Activated CD4-positive, alpha-beta T cell treated with anti-CD3 and anti-CD28 coated beads, Interleukin-2, amount 10 ng/mL, durations not matched to agents 7 days and 5 days (primary cell): Measurements from ENCODE around the gene STX12. TPM values are rescaled to one million over a fixed set of nuclear protein-coding genes. Genes with fewer than 3 reads are reported as not detected.
A peak's percentile ranks its signal among the peaks of the same experiment; 100 is the strongest.
"Not testable (repeated sequence)": the region's sequence is repeated elsewhere in the genome, so short reads cannot be mapped to it uniquely, and the experiment has no call there.

Experiments used
- CTCF ChIA-PET: fragments of 350-600 bp; sonication (Branson Sonifier 250); formaldehyde crosslinking; loops from one replicate; lab custom pipeline; 2021; ENCODE audit warnings: antibody characterized with exemption; lab: Charles Lee
- POLR2A ChIA-PET: fragments of 350-600 bp; sonication (Branson Sonifier 250); formaldehyde crosslinking; loops from one replicate; lab custom pipeline; 2021; ENCODE audit warnings: antibody characterized with exemption; lab: Charles Lee
- DNase-seq: peaks from one replicate; pipeline ENCODE4 v3.0.0-alpha.2; 2020
- H3K27ac Mint-ChIP-seq: one replicate; pipeline ENCODE4 v1.8.0; 2021; ENCODE audit warnings: mild to moderate bottlenecking, moderate library complexity, mixed read lengths
- H3K27me3 Mint-ChIP-seq: one replicate; pipeline ENCODE4 v1.8.0; 2021; ENCODE audit warnings: mixed read lengths
- H3K36me3 Mint-ChIP-seq: one replicate; pipeline ENCODE4 v1.8.0; 2021; ENCODE audit warnings: low read depth, mixed read lengths
- H3K4me1 Mint-ChIP-seq: one replicate; pipeline ENCODE4 v1.8.0; 2021; ENCODE audit warnings: mixed read lengths
- H3K4me3 Mint-ChIP-seq: one replicate; pipeline ENCODE4 v1.8.0; 2021; ENCODE audit warnings: mild to moderate bottlenecking, moderate library complexity, mixed read lengths
- H3K9me3 Mint-ChIP-seq: one replicate; pipeline ENCODE4 v1.8.0; 2021; ENCODE audit warnings: mixed read lengths
- total RNA-seq, 2 experiments: library from RNA; stranded (reverse); gene quantifications; one replicate each; pipeline ENCODE4 v1.2.3, GENCODE V29; 2021

The STX12 gene
- total RNA-seq, 2 experiments from 2014 or later, result 25.4 to 28.7 TPM

DNA sequence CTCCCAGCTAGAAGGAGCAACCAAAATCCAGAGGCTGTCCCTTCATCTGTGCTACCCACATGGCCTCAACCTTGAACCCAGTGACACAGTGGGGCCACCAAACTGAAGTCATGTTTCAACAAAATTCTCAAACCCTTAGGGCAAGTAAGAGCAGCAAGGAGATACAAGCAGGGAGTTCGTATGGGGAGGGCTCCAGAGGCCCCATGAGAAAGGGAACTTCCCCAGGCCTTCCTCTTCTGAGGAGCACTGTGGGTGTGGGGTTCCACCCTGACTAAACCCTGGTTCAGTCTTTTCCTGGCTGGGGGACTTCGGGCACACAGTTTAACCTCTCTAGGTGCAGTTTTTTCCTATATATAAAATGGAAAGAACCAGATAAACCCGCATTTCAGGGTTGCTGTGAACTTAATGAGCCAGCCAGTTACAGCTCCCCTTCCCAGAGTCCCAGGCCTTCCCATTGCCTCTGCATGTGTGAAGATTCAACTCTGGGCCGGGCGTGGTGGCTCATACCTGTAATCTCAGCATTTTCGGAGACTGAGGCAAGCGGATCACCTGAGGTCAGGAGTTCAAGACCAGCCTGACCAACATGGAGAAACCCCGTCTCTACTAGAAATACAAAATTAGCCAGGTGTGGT lies 91.4 kb downstream of the STX12 start:
- Mint-ChIP-seq H3K4me3 (no peak overlapping the region), H3K27ac (peak overlapping the region; percentile 93), H3K36me3 (no peaks in the 10 kb centered on the region), H3K9me3 (no peaks in the 10 kb centered on the region), H3K27me3 (no peaks in the 10 kb centered on the region), H3K4me1 (peaks cover 46% of the 10 kb centered on the region)
- no peak for DNase-seq
- ChIA-PET CTCF (interaction anchor here (0.6 to 1.3 kb wide), 2 partner anchors 74 to 90 kb away, joined by 3 read pairs; no protein-coding TSS in a partner anchor), POLR2A (no interaction called here)

GRCh38 chr1:27865821-27866220 lies 92.8 kb downstream of the STX12 start:
- POLR2A ChIA-PET, result no interaction called here
- Mint-ChIP-seq H3K27ac (no peak overlapping the region), H3K36me3 (no peaks in the 10 kb centered on the region), H3K9me3 (no peaks in the 10 kb centered on the region), H3K4me3 (no peak overlapping the region), H3K27me3 (no peaks in the 10 kb centered on the region), H3K4me1 (peaks cover 53% of the 10 kb centered on the region)
- DNase-seq, result no peak
- CTCF ChIA-PET, result interaction anchor here (0.6 kb wide), 1 partner anchor 24 kb away, joined by 4 read pairs; no protein-coding TSS in a partner anchor

DNA sequence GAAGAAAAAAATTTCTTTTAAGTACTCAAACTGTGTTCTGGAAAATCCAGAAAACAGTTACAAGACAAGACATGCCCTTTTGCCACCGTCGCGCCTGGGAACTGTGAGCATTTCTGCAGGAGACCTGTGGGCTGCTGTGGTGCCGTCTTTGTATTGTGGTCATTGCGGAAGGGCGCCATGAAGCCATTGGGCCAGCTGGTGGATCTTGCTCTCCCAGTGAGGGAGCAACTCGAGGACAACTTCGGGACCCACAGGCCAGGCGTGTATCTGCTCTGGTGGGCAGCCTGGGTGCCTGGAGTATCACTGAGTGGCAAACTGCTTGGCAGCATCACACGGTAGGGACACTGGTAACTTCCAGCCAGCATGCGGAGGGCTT lies 95.5 kb downstream of the STX12 start:
- Mint-ChIP-seq H3K4me1 (peaks cover 58% of the 10 kb centered on the region), H3K9me3 (no peaks in the 10 kb centered on the region), H3K27ac (peak overlapping the region; percentile 95), H3K36me3 (peaks cover 3% of the 10 kb centered on the region), H3K27me3 (no peaks in the 10 kb centered on the region), H3K4me3 (peak overlapping the region; percentile 66)
- POLR2A ChIA-PET, result no interaction called here
- DNase-seq, result no peak
- CTCF ChIA-PET, result no interaction called here

- H3K27me3 Mint-ChIP-seq, result no peaks in the 10 kb centered on the region
- ChIA-PET CTCF (interaction anchor here (0.6 kb wide), 1 partner anchor 109 kb away, joined by 4 read pairs; no protein-coding TSS in a partner anchor), POLR2A (no interaction called here)
- peak; percentile 82 for DNase-seq
- peaks cover 3% of the 10 kb centered on the region for H3K36me3 Mint-ChIP-seq
- H3K27ac Mint-ChIP-seq, result peak overlapping the region; percentile 95
- peak overlapping the region; percentile 66 for H3K4me3 Mint-ChIP-seq
- H3K9me3 Mint-ChIP-seq, result no peaks in the 10 kb centered on the region
- peaks cover 56% of the 10 kb centered on the region for H3K4me1 Mint-ChIP-seq
Observed at GRCh38 chr1:27868932-27869718, 96.1 kb downstream of the STX12 start.

- peak overlapping the region; percentile 95 for H3K27ac Mint-ChIP-seq
- H3K9me3 Mint-ChIP-seq, result no peaks in the 10 kb centered on the region
- ChIA-PET CTCF (interaction anchor here (0.6 kb wide), 1 partner anchor 108 kb away, joined by 4 read pairs; no protein-coding TSS in a partner anchor), POLR2A (no interaction called here)
- peak overlapping the region; percentile 66 for H3K4me3 Mint-ChIP-seq
- DNase-seq, result no peak
- peaks cover 52% of the 10 kb centered on the region for H3K4me1 Mint-ChIP-seq
- H3K27me3 Mint-ChIP-seq, result no peaks in the 10 kb centered on the region
- H3K36me3 Mint-ChIP-seq, result peaks cover 3% of the 10 kb centered on the region
Observed at GRCh38 chr1:27869719-27870085, 96.7 kb downstream of the STX12 start.

DNA sequence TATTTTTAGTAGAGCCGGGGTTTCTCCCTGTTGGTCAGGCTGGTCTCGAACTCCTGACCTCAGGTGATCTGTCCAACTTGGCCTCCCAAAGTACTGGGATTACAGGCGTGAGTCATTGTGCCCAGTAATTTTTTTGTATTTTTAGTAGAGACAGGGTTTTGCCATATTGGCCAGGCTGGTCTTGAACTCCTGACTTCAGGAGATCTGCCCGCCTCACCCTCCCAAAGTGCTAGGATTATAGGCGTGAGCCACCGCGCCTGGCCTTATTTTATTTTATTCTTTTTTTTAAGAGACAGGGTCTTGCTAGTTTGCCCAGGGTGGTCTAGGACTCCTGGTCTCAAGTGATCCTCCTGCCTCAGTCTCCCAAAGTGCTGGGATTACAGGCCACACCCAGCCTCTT lies 98.1 kb downstream of the STX12 start:
- not testable (repeated sequence) for H3K4me3 Mint-ChIP-seq

GRCh38 chr1:27872059-27872801 lies 99.2 kb downstream of the STX12 start, which contains the start of gene THEMIS2:
Gene THEMIS2 (plus strand): TSS chr1:27872544. CDS start chr1:27872572, 28 bp downstream.
- peaks cover 3% of the 10 kb centered on the region for H3K36me3 Mint-ChIP-seq
- H3K27me3 Mint-ChIP-seq, result no peaks in the 10 kb centered on the region
- peak; percentile 77 for DNase-seq
- H3K4me1 Mint-ChIP-seq, result peaks cover 42% of the 10 kb centered on the region
- ChIA-PET CTCF (interaction anchor here (1.6 kb wide), 1 partner anchor 87 kb away, joined by 4 read pairs; the partner anchor contains the start of gene XKR8), POLR2A (no interaction called here)
- H3K27ac Mint-ChIP-seq, result peak within 1 kb of the TSS; percentile 87
- peak within 1 kb of the TSS; percentile 91 for H3K4me3 Mint-ChIP-seq
- H3K9me3 Mint-ChIP-seq, result no peaks in the 10 kb centered on the region

More for the DNA sequence above, 98.1 kb downstream of the STX12 start:
- DNase-seq, H3K27ac Mint-ChIP-seq, H3K9me3 Mint-ChIP-seq, H3K27me3 Mint-ChIP-seq, H3K36me3 Mint-ChIP-seq, CTCF ChIA-PET, POLR2A ChIA-PET: not testable (repeated sequence)
- peaks cover 49% of the 10 kb centered on the region for H3K4me1 Mint-ChIP-seq

DNA sequence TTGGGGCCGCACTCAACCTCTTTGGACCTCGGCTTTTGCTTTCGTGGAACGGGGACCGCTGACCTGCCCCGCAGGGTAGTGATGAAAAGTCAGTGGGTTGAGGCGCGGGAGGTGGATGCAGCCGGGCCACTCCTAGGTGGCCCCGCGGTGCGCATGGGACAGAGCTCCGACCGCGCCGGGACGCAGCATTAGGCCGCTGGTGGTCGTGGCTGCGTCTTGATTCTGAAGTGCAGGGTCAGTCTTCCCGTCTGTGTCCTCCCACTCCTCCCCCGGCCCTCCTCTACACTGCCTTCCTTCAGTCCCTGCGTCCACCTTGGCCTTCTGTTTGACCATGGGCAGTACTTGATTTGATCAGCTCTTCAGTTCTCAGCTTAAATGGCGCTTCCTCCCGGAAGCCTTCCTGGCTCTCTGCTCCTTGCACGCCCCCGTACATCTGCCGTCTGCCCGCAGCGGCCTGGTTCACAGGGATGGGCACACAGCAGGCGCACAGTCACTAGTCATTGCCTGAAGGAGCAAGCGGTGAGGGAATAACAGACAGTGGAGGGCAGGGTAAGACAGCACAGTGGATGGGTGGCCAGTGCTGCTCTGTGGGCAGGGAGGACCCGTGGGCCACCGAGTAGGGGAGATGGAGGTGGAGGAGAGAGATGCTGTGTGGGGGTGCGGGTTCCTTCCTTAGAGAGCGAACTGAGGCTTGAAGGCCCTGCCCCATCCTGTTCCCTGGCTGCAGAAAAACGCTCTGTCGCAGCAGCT lies 100.0 kb downstream of the STX12 start:
- POLR2A ChIA-PET, result no interaction called here

GRCh38 chr1:27873671-27874384 lies 100.8 kb downstream of the STX12 start:
- Mint-ChIP-seq H3K4me3 (peak overlapping the region; percentile 91), H3K27ac (peak overlapping the region; percentile 87), H3K36me3 (peaks cover 3% of the 10 kb centered on the region), H3K27me3 (no peaks in the 10 kb centered on the region), H3K9me3 (no peaks in the 10 kb centered on the region), H3K4me1 (peaks cover 45% of the 10 kb centered on the region)
- no peak for DNase-seq
- POLR2A ChIA-PET, result no interaction called here
- CTCF ChIA-PET, result interaction anchor here (1.2 to 1.6 kb wide), 2 partner anchors 16 to 86 kb away, joined by 3 to 4 read pairs; partner anchors contain the start of gene XKR8

More for the DNA sequence above, 100.0 kb downstream of the STX12 start:
- no peaks in the 10 kb centered on the region for H3K27me3 Mint-ChIP-seq
- DNase-seq, result peak; percentile 34
- H3K4me1 Mint-ChIP-seq, result peaks cover 46% of the 10 kb centered on the region
- H3K27ac Mint-ChIP-seq, result peak overlapping the region; percentile 87
- CTCF ChIA-PET, result interaction anchor here (1.6 kb wide), 1 partner anchor 86 kb away, joined by 4 read pairs; the partner anchor contains the start of gene XKR8
- H3K9me3 Mint-ChIP-seq, result no peaks in the 10 kb centered on the region
- peaks cover 3% of the 10 kb centered on the region for H3K36me3 Mint-ChIP-seq
- peak overlapping the region; percentile 91 for H3K4me3 Mint-ChIP-seq
